Kidney (tissue), 14 donors: ENCODE data around the gene OPRD1. TPM values are rescaled to one million over a fixed set of nuclear protein-coding genes. Genes with fewer than 3 reads are reported as not detected.

Source experiments
- DNase-seq, 5 donors: peaks; one replicate each; pipeline ENCODE4 v3.0.0-alpha.2; 2013 to 2020
- FAIRE-seq: peaks from 2 replicates; lab custom pipeline; 2012; peaks lifted over from hg19 to GRCh38; lab: Jason Lieb, UNC
- H3K27ac ChIP-seq, 2 donors: one replicate each; pipeline ENCODE4 v1.7.0; 2013; ENCODE audit warnings: low read depth in 2 of 2, low read length in 2 of 2, inconsistent platforms in 1 of 2
- H3K27me3 ChIP-seq: one replicate; pipeline ENCODE4 v1.7.1; 2013; ENCODE audit warnings: low read length, inconsistent platforms; ENCODE audit not compliant: control insufficient read depth, insufficient read depth
- H3K36me3 ChIP-seq, 3 donors: one replicate each; pipeline versions ENCODE4 v1.7.0 to v1.7.1; 2013; ENCODE audit warnings: low read length in 3 of 3, control low read depth in 1 of 3, inconsistent platforms in 1 of 3; ENCODE audit not compliant: insufficient read depth in 3 of 3, control insufficient read depth in 2 of 3
- H3K4me1 ChIP-seq, 3 donors: one replicate each; pipeline versions ENCODE4 v1.7.0 to v1.7.1; 2013; ENCODE audit warnings: low read length in 3 of 3, inconsistent platforms in 1 of 3, low read depth in 1 of 3; ENCODE audit not compliant: control insufficient read depth in 2 of 3, insufficient read depth in 2 of 3
- H3K4me3 ChIP-seq, 3 donors: one replicate each; pipeline versions ENCODE4 v1.7.0 to v1.8.1; 2013; ENCODE audit warnings: low read length in 3 of 3, control low read depth in 1 of 3, inconsistent platforms in 1 of 3
- H3K9ac ChIP-seq, 3 donors: one replicate each; pipeline versions ENCODE4 v1.7.0 to v1.7.1; 2013; ENCODE audit warnings: low read length in 3 of 3, control low read depth in 1 of 3, inconsistent platforms in 1 of 3
- H3K9me3 ChIP-seq, 3 donors: one replicate each; pipeline versions ENCODE4 v1.7.0 to v1.7.1; 2013; ENCODE audit warnings: low read length in 3 of 3, control low read depth in 1 of 3, inconsistent platforms in 1 of 3; ENCODE audit not compliant: control insufficient read depth in 2 of 3, insufficient read depth in 1 of 3
- intact Hi-C: fragments of 100-400 bp; cut with DNase I; formaldehyde crosslinking; loops from one replicate; pipeline ENCODE4 v1.11.1; 2022
- polyA plus RNA-seq: library from polyadenylated mRNA; stranded (reverse); fragments of 350-450 nt; fragmentation: Illumina TruSeq; extraction: RNeasy Lipid Tissue Mini Kit (QIAGEN cat#74804); gene quantifications from one replicate; pipeline ENCODE4 v1.2.3, GENCODE V29; 2014; ENCODE audit warnings: low read depth, low replicate concordance; ENCODE audit not compliant: insufficient read depth
- total RNA-seq: library from RNA; stranded (reverse); fragmentation: NEBNext Ultra II Directional; extraction: Animal tissue kit (Norgen Biotek cat#: 25700); gene quantifications from one replicate; pipeline ENCODE4 v1.2.1, GENCODE V29; 2021
- TF ChIP-seq, protein P1 (sequence below): IDR thresholded peaks from 3 replicates; pipeline ENCODE4 v1.5.1; 2012; ENCODE audit warnings: mild to moderate bottlenecking, moderate library complexity, borderline replicate concordance; ENCODE audit not compliant: insufficient read depth; ENCODE audit errors: extremely low read depth
- donor health status: control.
- donor health status: control.
- donor health status: control.
- donor health status: control.
- donor health status: control.
- donor health status: DM: yes; HTN: yes; CAD: no.
- donor health status: Normal renal cell carcinoma (clear cell type).

The OPRD1 gene
- total and polyA plus RNA-seq, 2 donors from 2014 or later: not detected

DNA sequence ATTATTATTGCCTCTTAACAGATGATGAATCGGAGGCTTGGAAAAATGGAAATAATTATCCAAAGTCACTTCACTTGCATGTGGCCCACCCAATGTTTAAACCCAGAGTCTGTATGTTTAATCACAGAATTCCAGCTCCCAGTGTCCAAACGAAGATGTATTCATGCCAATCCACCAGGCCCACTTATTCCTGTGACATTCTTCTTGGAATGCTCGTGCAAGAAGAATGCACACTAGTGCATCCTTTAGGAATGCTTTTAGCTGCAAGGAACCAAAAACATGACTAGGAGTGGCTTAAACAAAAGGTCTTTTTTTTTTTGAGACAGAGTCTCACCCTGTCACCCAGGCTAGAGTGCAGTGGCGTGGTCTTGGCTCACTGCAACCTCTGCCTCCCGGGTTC lies 8.9 kb upstream of the OPRD1 start:
- FAIRE-seq (no peak), DNase-seq (no peak)
- H3K4me1 ChIP-seq: no peaks in the 10 kb centered on the region
- H3K36me3 ChIP-seq: no peaks in the 10 kb centered on the region
- no peak overlapping the region for H3K4me3 ChIP-seq
- no peak overlapping the region for H3K9ac ChIP-seq
- H3K27me3 ChIP-seq: no peaks in the 10 kb centered on the region
- intact Hi-C loops: no loop called here
- TF ChIP-seq, protein P1, sequence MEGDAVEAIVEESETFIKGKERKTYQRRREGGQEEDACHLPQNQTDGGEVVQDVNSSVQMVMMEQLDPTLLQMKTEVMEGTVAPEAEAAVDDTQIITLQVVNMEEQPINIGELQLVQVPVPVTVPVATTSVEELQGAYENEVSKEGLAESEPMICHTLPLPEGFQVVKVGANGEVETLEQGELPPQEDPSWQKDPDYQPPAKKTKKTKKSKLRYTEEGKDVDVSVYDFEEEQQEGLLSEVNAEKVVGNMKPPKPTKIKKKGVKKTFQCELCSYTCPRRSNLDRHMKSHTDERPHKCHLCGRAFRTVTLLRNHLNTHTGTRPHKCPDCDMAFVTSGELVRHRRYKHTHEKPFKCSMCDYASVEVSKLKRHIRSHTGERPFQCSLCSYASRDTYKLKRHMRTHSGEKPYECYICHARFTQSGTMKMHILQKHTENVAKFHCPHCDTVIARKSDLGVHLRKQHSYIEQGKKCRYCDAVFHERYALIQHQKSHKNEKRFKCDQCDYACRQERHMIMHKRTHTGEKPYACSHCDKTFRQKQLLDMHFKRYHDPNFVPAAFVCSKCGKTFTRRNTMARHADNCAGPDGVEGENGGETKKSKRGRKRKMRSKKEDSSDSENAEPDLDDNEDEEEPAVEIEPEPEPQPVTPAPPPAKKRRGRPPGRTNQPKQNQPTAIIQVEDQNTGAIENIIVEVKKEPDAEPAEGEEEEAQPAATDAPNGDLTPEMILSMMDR: no peak
- H3K27ac ChIP-seq: no peak overlapping the region
- H3K9me3 ChIP-seq: peaks cover 0 to 4% (median 0%) of the 10 kb centered on the region in 3 donors

DNA sequence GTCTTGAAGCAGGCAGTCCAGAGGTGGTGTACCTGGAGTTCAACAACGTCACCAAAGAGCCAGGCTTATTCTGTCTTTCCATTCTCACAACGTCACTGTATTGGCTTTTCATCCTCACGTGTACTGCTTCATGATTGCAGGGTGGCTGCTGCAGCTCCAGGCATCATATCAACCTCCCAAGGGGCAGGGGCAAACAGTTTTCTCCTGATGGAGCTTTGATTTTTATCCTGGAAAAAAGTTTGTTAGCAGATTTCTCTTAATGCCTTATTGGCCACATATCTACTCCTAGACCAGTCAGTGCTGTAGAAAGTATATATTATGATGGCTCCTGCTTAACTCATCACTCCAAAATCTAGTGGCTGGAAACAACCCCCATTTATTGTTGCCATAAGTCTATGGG lies 8.3 kb upstream of the OPRD1 start:
- H3K4me3 ChIP-seq: no peak overlapping the region
- no peak for FAIRE-seq
- intact Hi-C loops: no loop called here
- TF ChIP-seq, protein P1: no peak
- H3K36me3 ChIP-seq: no peaks in the 10 kb centered on the region
- H3K9me3 ChIP-seq: peaks cover 0 to 4% (median 0%) of the 10 kb centered on the region in 3 donors
- no peak overlapping the region for H3K27ac ChIP-seq
- H3K4me1 ChIP-seq: no peaks in the 10 kb centered on the region
- no peaks in the 10 kb centered on the region for H3K27me3 ChIP-seq
- DNase-seq: no peak
- H3K9ac ChIP-seq: no peak overlapping the region

DNA sequence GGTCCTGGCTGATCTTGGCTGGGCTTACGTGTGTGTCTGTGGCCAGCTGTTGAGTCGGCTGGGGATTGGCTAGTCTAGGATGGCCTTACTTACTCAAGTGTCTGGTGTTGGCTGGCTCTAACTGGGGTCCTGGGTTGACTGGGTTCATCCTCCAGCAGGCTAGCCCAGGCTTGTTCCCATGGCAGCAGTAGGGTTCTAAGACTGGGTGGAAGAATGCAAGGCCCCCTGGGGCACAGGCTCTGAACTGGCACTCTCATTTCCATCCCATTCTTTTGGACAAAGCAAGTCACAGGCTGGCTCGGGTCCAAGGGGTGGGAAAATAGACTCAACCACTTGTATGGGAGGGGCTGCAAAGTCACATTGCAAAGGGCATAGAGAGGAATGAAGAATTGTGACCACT lies 7.9 kb upstream of the OPRD1 start:
- H3K4me3 ChIP-seq: no peak overlapping the region
- peaks cover 0 to 4% (median 0%) of the 10 kb centered on the region in 3 donors for H3K9me3 ChIP-seq
- no peak for FAIRE-seq
- H3K36me3 ChIP-seq: no peaks in the 10 kb centered on the region
- no peaks in the 10 kb centered on the region for H3K27me3 ChIP-seq
- no peaks in the 10 kb centered on the region for H3K4me1 ChIP-seq
- TF ChIP-seq, protein P1: no peak
- H3K27ac ChIP-seq: no peak overlapping the region
- intact Hi-C loops: no loop called here
- DNase-seq: no peak
- H3K9ac ChIP-seq: no peak overlapping the region

DNA sequence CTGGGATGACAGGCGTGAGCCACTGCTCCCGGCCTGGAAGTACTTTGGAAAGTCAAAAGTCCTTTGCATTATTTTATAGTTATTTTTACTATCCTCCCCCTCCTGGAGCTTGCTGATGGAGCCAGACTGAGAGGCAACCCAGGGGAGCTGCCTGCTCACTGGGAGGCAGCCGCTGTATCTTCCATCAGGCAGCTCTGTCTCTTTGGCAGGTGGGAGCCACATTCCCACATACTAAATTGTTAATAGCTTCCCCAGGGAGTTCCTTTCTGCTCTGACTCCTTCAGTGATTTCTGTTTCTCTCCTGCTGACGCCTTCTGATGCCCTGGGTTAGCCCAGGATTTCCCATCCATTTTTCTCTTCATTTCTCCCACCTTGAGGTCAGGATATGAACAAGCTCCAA lies 4.9 kb upstream of the OPRD1 start:
- Histone ChIP-seq H3K9ac (no peak overlapping the region), H3K27ac (no peak overlapping the region), H3K9me3 (peaks cover 0 to 4% (median 0%) of the 10 kb centered on the region in 3 donors), H3K36me3 (no peaks in the 10 kb centered on the region), H3K4me3 (no peak overlapping the region), H3K4me1 (no peaks in the 10 kb centered on the region), H3K27me3 (peaks cover 11% of the 10 kb centered on the region)
- TF ChIP-seq, protein P1: no peak
- intact Hi-C loops: no loop called here
- DNase-seq (no peak), FAIRE-seq (no peak)
